B cell (primary cell): Measurements from ENCODE around the gene CRYBA4. TPM values are rescaled to one million over a fixed set of nuclear protein-coding genes. Genes with fewer than 3 reads are reported as not detected.

Experiments
- ATAC-seq: fragments of 200-7000 bp; cut with Tn5 transposase; one replicate; pipeline ENCODE4 v1.10.0; 2021; ENCODE audit warnings: low read depth, mild to moderate bottlenecking, moderate number of reproducible peaks, moderate library complexity
- CTCF ChIA-PET: fragments of 350-600 bp; sonication (Branson Sonifier 250); formaldehyde crosslinking; loops from one replicate; lab custom pipeline; 2021; ENCODE audit warnings: antibody characterized with exemption, inconsistent platforms; lab: Charles Lee
- POLR2A ChIA-PET: fragments of 350-600 bp; sonication (Branson Sonifier 250); formaldehyde crosslinking; loops from one replicate; lab custom pipeline; 2021; ENCODE audit warnings: antibody characterized with exemption; lab: Charles Lee
- DNase-seq: peaks from one replicate; pipeline ENCODE4 v3.0.0; 2013
- H2AFZ ChIP-seq: 2 replicates; pipeline ENCODE4 v1.6.1; 2012; ENCODE audit warnings: mild to moderate bottlenecking, low read depth, low read length; ENCODE audit not compliant: insufficient read depth, poor library complexity, severe bottlenecking
- H3K27ac ChIP-seq, 2 donors: 1 replicate in 1 of 2; 2 replicates in 1 of 2; pipeline ENCODE4 v1.5.1; 2012 to 2013; ENCODE audit warnings: low read length in 2 of 2, mild to moderate bottlenecking in 2 of 2, moderate library complexity in 1 of 2
- H3K27me3 ChIP-seq, 4 experiments: fragments of 200-600 bp in 1 of 4; sonication (generic) in 1 of 4; replicated peaks in 1 of 4; 1 replicate in 2 of 4; 2 replicates in 2 of 4; pipeline versions ENCODE4 v1.6.1 to v1.7.0; 2013 to 2016; ENCODE audit warnings: low read length in 3 of 4, mild to moderate bottlenecking in 2 of 4, mixed read lengths in 1 of 4, moderate library complexity in 1 of 4; ENCODE audit not compliant: insufficient read depth in 4 of 4, control insufficient read depth in 3 of 4; ENCODE audit errors: control extremely low read depth in 1 of 4
- H3K36me3 ChIP-seq, 2 experiments: replicated peaks in 1 of 2; 1 replicate in 1 of 2; 2 replicates in 1 of 2; pipeline versions ENCODE4 v1.6.1 to v1.7.1; 2013; ENCODE audit warnings: low read length in 1 of 2; ENCODE audit not compliant: insufficient read depth in 2 of 2, control insufficient read depth in 1 of 2; ENCODE audit errors: control extremely low read depth in 1 of 2, extremely low read depth in 1 of 2
- H3K4me1 ChIP-seq, 2 donors: fragments of 200-600 bp in 1 of 2; sonication (generic) in 1 of 2; 1 replicate in 1 of 2; 2 replicates in 1 of 2; pipeline versions ENCODE4 v1.5.1 to v1.6.1; 2013 to 2017; ENCODE audit warnings: low read length in 2 of 2; ENCODE audit not compliant: control insufficient read depth in 2 of 2, insufficient read depth in 2 of 2
- H3K4me2 ChIP-seq: replicated peaks from 2 replicates; pipeline ENCODE3; 2012; ENCODE audit warnings: mild to moderate bottlenecking, low read depth, low read length; ENCODE audit not compliant: poor library complexity, severe bottlenecking
- H3K4me3 ChIP-seq, 5 experiments: fragments of 200-600 bp in 1 of 5; sonication (generic) in 1 of 5; 1 replicate in 3 of 5; 2 replicates in 2 of 5; pipeline versions ENCODE4 v1.5.1 to v1.7.0; 2011 to 2016; ENCODE audit warnings: low read length in 4 of 5, mild to moderate bottlenecking in 4 of 5, low read depth in 2 of 5, control low read depth in 1 of 5, moderate library complexity in 1 of 5; ENCODE audit not compliant: insufficient read depth in 1 of 5; ENCODE audit errors: control extremely low read depth in 1 of 5, extremely low read depth in 1 of 5
- H3K79me2 ChIP-seq: fragments of 200-600 bp; sonication (generic); one replicate; pipeline ENCODE4 v1.6.0; 2016; ENCODE audit warnings: low read length; ENCODE audit not compliant: control insufficient read depth, insufficient read depth
- H3K9ac ChIP-seq: fragments of 200-600 bp; sonication (generic); 2 replicates; pipeline ENCODE4 v1.6.1; 2017; ENCODE audit warnings: mild to moderate bottlenecking, low read length, moderate library complexity
- H3K9me3 ChIP-seq, 3 donors: one replicate each; pipeline versions ENCODE4 v1.6.1 to v1.7.1; 2013; ENCODE audit warnings: low read length in 2 of 3; ENCODE audit not compliant: control insufficient read depth in 2 of 3, insufficient read depth in 1 of 3; ENCODE audit errors: control extremely low read depth in 1 of 3
- H4K20me1 ChIP-seq: 2 replicates; pipeline ENCODE4 v1.6.0; 2012; ENCODE audit warnings: mild to moderate bottlenecking, low read length; ENCODE audit not compliant: insufficient read depth, control insufficient read depth, poor library complexity, severe bottlenecking
- H3K27ac Mint-ChIP-seq: one replicate; pipeline ENCODE4 v1.8.0; 2021; ENCODE audit warnings: mixed read lengths
- H3K27me3 Mint-ChIP-seq: one replicate; pipeline ENCODE4 v1.8.0; 2021; ENCODE audit warnings: mixed read lengths
- H3K4me1 Mint-ChIP-seq: one replicate; pipeline ENCODE4 v1.8.0; 2021; ENCODE audit warnings: mixed read lengths
- H3K4me3 Mint-ChIP-seq: one replicate; pipeline ENCODE4 v1.8.0; 2021; ENCODE audit warnings: mixed read lengths
- H3K9me3 Mint-ChIP-seq: one replicate; pipeline ENCODE4 v1.8.0; 2022; ENCODE audit warnings: mixed read lengths; ENCODE audit not compliant: insufficient read depth
- CTCF ChIP-seq: fragments of 200-600 bp; IDR thresholded peaks from one replicate; pipeline ENCODE4 v1.8.0; 2022; ENCODE audit warnings: antibody characterized with exemption, mild to moderate bottlenecking
- EZH2 ChIP-seq: IDR thresholded peaks from 2 replicates; pipeline ENCODE4 v1.6.1; 2012; ENCODE audit warnings: borderline replicate concordance, low read depth, mild to moderate bottlenecking, moderate library complexity, low read length; ENCODE audit not compliant: insufficient read depth, poor library complexity, severe bottlenecking
- WGBS: methylation state at CpG from one replicate; pipeline ENCODE4 v1.1.5; 2013; ENCODE audit warnings: missing lambda C conversion rate; ENCODE audit not compliant: insufficient coverage; 5-methylcytosine and 5-hydroxymethylcytosine counted together
- intact Hi-C: fragments of 100-400 bp; cut with micrococcal nuclease; formaldehyde crosslinking; loops from one replicate; pipeline ENCODE4 v1.10.0; 2022
- polyA plus RNA-seq: library from polyadenylated mRNA; depleted of rRNA; stranded (reverse); fragments of >200 nt; gene quantifications from 2 replicates; pipeline ENCODE4 v1.2.3, GENCODE V29; 2012
- total RNA-seq, 2 donors: library from RNA; stranded (reverse); fragments of 120-200 nt in 1 of 2; gene quantifications; 1 replicate in 1 of 2; 2 replicates in 1 of 2; pipeline versions ENCODE4 v1.2.3 to v1.2.4, GENCODE V29; 2013 to 2022

The CRYBA4 gene
- total and polyA plus RNA-seq, 2 donors (not counting 1 experiment from before 2014, with no cell fraction given) = not detected

GRCh38 chr22:26589367-26589844 is 32.4 kb upstream of the CRYBA4 start:
- POLR2A ChIA-PET = no interaction called here
- H3K9me3 Mint-ChIP-seq = no peaks in the 10 kb centered on the region
- peaks cover 0 to 1% (median 0%) of the 10 kb centered on the region in 3 donors for H3K9me3 ChIP-seq
- H3K79me2 ChIP-seq = peaks cover 48% of the 10 kb centered on the region
- peak overlapping the region; percentile 84 for H3K9ac ChIP-seq
- peak overlapping the region; percentile 85 for H3K27ac Mint-ChIP-seq
- H3K4me3 ChIP-seq = peak overlapping the region; percentile 61 to 93 (median 84)
- WGBS = under 1% methylated on average over 39 of the region's 44 CpGs
- peak overlapping the region; percentile 94 for H3K4me2 ChIP-seq
- peak overlapping the region; percentile 88 for H3K4me3 Mint-ChIP-seq
- DNase-seq (no peak), ATAC-seq (peak; percentile 18)
- H3K36me3 ChIP-seq = no peaks in the 10 kb centered on the region
- intact Hi-C loops = no loop called here
- peaks cover 34 to 41% of the 10 kb centered on the region in 2 donors for H3K4me1 ChIP-seq
- peak overlapping the region; percentile 76 for H2AFZ ChIP-seq
- no peaks in the 10 kb centered on the region for H4K20me1 ChIP-seq
- no peaks in the 10 kb centered on the region for H3K27me3 Mint-ChIP-seq
- CTCF ChIA-PET = interaction anchor here (1.6 kb wide), 1 partner anchor 12 kb away, joined by 7 read pairs; no protein-coding TSS in a partner anchor
- peak overlapping the region; percentile 13 to 83 for H3K27ac ChIP-seq
- H3K4me1 Mint-ChIP-seq = peaks cover 50% of the 10 kb centered on the region
- H3K27me3 ChIP-seq = no peaks in the 10 kb centered on the region
- TF ChIP-seq EZH2 = no peak
- TF ChIP-seq CTCF = no peak
